NCI-H2227 treated with DMSO at 0.1 percent for 48 hours (cell line): ENCODE results near the gene LIMS2.

Experiments used
- DNase-seq: peaks from one replicate; lab custom pipeline; 2025; lab: John Stamatoyannopoulos, UW

Gene LIMS2

DNA sequence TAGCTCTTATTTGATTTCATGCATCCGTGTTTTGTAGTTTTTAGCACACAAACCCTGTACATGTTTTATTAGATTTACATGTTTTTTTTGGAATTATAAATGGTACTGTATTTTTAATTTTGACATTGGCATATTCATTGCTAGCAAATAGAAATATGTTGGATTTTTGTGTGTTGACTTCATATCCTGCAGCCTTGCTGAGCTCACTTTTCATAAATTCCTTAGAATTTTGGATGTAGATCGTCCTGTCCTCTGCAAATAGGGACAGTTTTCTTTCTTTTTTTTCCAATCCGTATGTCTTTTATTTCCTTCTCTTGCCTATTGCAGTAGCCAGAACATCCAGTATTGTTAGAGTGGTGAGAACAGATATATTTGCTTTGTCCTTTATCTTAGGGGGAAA lies 76.1 kb downstream of the LIMS2 start:
- no peak for DNase-seq

DNA sequence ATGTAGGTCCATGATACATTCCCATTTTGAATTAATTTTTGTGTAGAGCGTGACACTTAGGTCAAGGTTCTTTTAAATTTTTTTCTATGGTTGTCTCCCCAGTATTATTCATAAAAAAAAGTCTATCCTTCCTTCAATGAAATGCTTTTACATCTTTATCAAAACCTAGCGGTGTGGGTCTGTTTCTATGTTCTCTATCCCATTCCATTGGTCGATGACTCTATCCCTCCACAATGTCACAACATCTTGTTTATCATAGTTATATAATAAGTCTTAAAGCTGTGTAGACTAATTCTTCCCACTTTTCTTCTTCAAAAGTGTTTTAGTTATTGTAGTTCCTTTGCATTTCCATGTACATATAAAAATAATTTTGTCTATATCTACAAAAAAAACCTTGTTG lies 76.6 kb downstream of the LIMS2 start:
- no peak for DNase-seq

DNA sequence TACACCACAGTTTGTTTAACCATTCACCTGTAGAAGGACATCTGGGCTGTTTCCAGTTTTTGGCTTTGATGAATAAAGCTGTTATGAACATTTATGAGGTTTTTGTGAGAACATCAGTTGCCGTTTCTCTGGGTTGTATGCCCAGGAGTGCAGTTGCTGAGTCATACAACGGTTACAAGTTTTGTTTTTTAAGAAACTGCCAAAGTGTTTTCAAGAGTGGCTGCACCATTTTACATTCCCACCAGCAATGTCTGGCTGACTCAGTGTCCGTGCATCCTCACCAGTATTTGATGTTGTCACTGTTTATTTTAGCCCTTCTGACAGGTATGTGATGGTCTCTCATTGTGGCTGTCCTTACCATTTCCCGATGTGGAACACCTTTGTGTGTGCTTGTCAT lies 77.3 kb downstream of the LIMS2 start:
- no peak for DNase-seq

DNA sequence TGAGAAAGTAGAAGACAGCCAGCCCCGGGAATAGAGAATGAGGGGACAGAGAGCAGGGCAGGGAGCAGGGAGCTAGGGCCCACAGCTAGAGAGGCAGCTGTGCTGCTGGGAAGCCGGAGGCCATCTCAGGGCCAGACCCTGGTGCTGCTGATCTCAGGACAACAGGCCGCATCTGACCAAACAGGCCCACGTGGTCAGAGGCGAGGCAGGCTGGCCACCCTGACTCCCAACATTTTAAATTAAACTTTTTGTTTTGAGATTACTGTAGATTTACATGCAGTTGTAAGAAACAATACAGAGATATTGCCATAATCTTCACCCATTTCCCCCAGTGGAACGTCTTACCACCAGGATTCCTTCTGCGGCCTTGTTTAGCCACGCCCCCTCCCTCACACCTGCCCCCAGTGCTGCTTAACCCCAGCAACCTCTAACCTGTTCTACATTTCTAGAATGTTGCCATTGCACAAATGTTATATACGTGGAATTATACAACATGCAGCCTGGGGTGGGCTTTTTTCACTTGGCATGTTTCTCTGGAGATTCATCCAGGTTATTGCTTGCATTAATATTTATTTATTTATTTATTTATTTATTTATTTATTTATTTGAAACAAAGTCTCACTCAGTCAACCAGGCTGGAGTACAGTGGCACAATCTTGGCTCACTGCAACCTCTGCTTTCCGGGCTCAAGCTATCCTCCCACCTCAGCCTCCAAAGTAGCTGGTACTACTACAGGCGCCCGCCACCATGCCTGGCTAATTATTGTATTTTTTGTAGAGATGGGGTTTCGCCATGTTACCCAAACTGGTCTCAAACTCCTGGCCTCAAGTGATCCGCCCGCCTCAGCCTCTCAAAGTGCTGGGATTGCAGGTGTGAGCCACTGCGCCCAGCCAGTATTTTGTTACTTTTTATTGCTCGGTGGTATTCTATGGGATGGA lies 78.0 kb downstream of the LIMS2 start:
- DNase-seq: no peak

DNA sequence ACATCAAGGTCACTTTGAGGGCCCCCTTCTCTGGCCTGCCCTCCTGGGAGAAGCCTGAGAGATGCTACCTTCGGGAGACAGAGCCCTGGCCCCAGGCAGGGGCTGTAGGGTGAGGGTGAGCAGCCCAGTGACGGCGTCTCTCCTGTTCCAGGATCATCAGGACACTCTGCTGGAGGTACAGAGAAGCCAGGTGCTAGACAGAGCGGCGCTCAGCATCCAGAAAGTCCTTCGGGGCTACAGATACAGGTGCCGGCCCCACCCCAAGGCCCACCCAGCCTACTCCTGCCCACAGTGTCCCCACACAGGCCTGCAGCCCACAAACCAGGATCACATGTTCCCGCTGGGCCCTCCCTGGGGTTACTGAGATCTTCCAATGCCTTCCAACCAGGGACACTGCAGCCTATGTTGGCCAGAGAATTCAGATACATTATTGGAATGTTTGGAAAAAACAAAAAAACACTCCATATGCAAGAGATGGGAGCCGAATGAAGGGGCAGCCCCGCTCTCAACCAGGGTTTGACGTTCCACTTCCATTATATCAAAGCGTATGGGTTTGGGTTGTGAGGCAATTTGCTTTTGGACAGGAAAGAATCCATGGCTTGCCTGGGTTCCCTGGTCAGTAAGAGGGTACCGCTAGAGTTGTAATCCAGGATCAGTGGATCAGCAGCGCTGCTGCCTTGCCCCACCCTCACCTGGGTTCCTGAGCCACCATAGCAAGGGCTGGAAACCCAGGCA lies 78.9 kb downstream of the LIMS2 start:
- no peak for DNase-seq

DNA sequence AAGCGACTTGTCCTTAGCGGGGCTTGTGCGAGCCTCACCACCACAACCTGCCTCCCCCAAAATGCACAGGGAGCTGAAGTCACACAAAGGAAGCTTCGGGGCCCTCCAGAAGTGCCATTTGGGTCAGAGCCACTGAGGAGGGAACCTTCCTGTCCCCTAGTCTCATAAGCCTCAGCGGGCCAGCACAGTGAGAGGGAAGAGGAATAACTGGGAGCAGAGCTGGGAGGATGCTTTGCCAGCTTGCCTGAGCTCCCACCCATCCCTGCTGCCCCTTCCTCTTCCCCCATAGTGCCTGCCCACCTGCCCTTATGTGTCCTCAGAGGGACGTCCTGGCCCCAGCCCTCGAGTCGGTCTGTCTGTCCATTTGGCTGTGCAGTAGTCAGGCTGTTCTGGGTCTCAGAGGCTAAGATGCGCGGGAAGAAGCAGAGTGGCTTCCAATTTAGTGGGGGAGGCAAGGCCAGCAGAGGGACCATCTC lies 81.2 kb downstream of the LIMS2 start:
- DNase-seq: no peak

DNA sequence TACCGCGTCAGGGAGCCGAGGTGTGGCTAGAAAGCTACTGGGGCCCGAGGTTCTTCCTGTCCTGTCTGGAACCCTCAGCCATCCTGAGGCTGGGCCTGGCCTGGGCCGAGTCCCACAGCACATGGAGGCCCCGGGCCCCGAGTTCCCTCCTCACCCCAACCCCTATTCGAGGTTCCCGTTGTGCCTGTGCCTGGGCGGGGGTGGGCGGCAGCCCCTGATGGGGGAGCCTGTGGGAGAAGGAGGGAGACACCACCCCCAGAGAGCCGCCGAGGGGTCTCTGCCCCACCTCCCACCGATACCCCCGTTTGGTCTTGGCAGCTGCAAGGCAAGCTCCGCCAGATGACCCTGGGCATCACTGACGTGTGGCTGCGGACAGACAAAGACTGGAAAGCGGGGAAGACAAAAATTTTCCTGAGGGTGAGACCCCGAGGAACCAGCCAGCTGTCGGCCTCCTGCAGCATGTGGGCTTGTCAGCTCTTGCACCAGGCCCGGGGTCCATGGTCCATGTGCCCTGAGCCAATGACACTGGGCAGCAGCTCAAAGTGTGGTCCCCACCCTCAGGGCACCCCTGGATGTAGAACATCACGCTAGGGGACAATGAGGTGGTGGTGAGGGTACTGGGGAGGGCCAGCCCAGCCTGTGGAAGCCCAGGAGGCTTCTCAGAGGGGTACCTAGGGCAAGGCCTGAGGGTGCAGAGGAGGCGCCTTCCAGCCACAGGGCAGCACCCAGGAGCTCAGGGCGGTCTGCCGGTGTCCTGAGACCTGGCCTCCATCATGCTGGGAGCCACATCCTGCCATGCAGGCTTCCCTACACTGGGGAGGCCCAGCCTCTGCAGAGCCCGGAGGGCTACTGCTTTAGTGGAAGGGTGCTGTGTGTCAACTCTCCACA lies 81.9 kb downstream of the LIMS2 start:
- DNase-seq: no peak

DNA sequence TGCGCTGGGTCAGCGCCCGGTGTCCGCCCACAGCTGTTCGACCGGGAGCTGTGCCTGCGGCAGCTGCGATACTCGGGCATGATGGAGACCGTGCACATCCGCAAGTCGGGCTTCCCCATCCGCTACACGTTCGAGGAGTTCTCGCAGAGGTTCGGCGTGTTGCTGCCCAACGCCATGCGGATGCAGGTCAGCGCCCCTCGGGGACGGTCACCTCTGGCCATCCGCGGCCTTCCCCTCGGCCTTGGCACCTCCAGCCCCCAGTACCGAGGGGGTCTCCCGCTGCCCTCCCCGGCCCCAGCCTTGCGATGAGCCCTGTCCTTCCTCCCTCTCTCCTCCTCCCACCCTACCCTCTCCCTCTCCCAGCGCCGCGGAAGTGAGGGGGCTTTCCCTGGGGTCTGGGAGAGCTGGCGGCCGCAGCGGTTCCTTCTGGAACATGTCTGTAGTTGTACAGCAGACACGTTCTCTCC lies 82.5 kb downstream of the LIMS2 start:
- no peak for DNase-seq

DNA sequence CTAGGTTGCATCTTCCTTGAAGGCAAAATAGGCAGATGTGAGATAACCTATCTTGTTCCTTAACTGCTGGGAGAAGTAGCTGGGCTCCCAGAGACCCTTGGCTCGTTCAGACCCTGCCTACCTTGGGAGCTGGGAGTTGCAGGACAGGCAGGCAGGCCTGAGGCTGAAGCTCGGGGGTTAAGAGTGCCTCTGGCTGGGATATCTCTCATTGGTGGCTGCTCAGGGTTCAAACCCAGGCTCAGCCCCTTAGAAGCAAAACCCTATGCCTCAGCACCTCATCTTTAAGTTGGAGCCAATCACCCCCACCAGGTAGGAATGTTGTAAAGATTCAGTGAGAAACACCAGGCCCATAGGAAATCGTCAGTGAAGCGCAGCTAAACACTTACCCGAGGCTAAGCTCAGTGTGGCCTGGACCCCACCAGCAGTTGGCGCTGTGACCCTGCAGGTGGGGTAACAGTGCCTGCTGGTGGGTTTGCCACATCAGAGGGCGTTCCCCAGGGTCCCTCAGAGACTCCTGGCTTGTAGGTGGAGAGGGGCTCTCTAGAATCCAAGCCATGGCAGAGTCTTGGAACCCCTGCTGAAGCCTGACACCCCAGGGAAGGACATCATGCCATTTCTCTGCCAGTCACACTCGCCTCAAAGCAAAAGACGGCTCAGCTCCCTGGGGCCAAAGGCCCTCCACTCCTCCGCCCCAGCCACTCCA lies 84.0 kb downstream of the LIMS2 start:
- no peak for DNase-seq

DNA sequence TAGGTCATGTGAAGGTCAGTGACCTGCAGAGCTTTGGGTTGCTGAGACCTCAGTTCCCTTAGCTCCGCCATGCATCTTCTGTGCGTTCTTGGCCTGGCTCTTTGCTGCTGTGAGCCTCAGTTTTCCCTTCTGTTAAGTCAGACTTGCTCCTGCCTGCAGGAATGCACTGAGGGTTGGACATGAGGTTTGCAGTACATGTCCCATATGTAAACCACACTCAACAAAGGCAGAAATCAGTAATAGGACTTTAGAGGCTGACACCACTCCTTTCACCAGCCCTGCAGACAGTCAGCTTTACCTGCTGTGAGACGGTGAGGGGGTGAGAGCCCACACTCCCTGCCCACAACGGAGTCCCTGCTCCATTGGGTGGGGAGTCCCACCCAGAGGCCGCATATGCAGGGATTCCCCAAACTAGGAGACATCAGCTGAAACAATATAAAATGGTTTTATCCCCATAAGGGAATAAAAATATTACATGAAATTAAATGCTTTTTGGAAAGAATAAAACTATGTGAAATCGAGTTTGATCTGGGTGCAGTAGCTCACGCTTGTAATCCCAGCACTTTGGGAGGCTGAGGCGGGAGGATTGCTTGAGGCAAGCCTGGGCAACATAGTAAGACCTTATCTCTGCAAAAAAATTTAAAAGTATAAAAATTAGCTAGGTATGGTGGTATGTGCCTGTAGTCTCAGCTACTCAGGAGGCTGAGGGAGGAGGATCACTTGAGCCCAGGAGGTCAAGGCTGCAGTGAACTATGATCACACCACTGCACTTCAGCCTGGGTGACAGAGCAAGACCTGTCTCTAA lies 84.7 kb downstream of the LIMS2 start:
- DNase-seq: no peak

DNA sequence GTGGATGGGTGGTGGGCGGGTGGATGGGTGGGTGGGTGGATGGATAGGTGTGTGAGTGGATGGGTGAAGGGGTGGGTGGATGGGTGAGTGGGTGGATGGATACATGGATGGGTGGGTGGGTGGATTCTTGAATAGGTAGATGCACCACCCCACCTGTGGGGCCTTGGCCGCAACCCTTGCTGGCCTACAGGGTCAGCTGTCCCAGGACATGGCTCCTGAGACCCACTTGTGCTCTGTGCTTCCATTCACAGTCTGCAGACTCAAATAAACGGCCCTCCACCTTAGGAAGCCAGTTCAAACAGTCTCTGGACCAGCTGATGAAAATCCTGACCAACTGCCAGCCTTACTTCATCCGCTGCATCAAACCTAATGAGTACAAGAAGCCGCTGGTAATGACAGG lies 85.5 kb downstream of the LIMS2 start:
- DNase-seq: no peak

DNA sequence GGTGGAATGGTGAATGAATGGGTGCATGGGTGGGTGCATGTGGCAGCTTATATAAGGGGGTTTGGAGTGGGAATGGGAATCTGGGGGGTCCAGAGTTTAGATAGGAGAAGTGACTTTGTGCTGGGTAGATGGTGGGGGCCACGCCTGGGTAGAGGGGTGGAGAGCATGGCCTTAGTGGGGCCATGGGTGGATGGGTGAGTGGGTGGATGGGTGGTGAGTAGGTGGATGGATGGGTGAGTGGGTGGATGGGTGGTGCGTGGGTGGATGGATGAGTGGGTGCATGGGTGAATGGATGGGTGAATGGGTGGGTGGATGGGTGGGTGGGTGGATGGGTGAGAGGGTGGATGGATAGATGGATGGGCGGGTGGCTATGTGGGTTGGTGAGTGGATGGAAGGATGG lies 86.0 kb downstream of the LIMS2 start:
- DNase-seq: no peak
